Astrocyte (in vitro differentiated cells and primary cell): ENCODE results near the gene MYZAP. TPM values are rescaled to one million over a fixed set of nuclear protein-coding genes. Genes with fewer than 3 reads are reported as not detected.

Experiments
- DNase-seq: peaks from one replicate; pipeline ENCODE4 v3.0.0-alpha.2; 2010; ENCODE audit warnings: low read depth
- FAIRE-seq: peaks from 2 replicates; lab custom pipeline; 2011; peaks lifted over from hg19 to GRCh38; lab: Jason Lieb, UNC
- H2AFZ ChIP-seq: 2 replicates; pipeline ENCODE4 v1.6.0; 2012; ENCODE audit warnings: low read depth, low read length, inconsistent platforms
- H3K27ac ChIP-seq: 2 replicates; pipeline ENCODE4 v1.5.1; 2011; ENCODE audit warnings: low read depth, low read length, inconsistent platforms
- H3K27me3 ChIP-seq: 2 replicates; pipeline ENCODE4 v1.6.0; 2011; ENCODE audit warnings: low read length, inconsistent platforms; ENCODE audit not compliant: insufficient read depth
- H3K36me3 ChIP-seq: 2 replicates; pipeline ENCODE4 v1.5.1; 2011; ENCODE audit warnings: low read length, inconsistent platforms; ENCODE audit not compliant: insufficient read depth
- H3K4me1 ChIP-seq: 2 replicates; pipeline ENCODE4 v1.5.1; 2011; ENCODE audit warnings: low read length, inconsistent platforms; ENCODE audit not compliant: insufficient read depth
- H3K4me2 ChIP-seq: 2 replicates; pipeline ENCODE4 v1.6.0; 2012; ENCODE audit warnings: low read length, inconsistent platforms
- H3K4me3 ChIP-seq: 2 replicates; pipeline ENCODE4 v1.5.1; 2011; ENCODE audit warnings: low read depth, mild to moderate bottlenecking, low read length, inconsistent platforms; ENCODE audit not compliant: insufficient read depth
- H3K79me2 ChIP-seq: 2 replicates; pipeline ENCODE4 v1.6.0; 2012; ENCODE audit warnings: mild to moderate bottlenecking, low read length, inconsistent platforms; ENCODE audit not compliant: insufficient read depth
- H3K9ac ChIP-seq: 2 replicates; pipeline ENCODE4 v1.6.0; 2012; ENCODE audit warnings: mild to moderate bottlenecking, low read length, inconsistent platforms
- H3K9me3 ChIP-seq: 2 replicates; pipeline ENCODE4 v1.5.1; 2012; ENCODE audit warnings: low read depth, mild to moderate bottlenecking, low read length, inconsistent platforms; ENCODE audit not compliant: insufficient read depth
- H4K20me1 ChIP-seq: 2 replicates; pipeline ENCODE4 v1.6.0; 2012; ENCODE audit warnings: low read length, inconsistent platforms; ENCODE audit not compliant: insufficient read depth
- H3K27ac Mint-ChIP-seq: one replicate; pipeline ENCODE4 v1.8.0; 2021; ENCODE audit warnings: mild to moderate bottlenecking, mixed read lengths; ENCODE audit not compliant: unreplicated experiment
- H3K27me3 Mint-ChIP-seq: one replicate; pipeline ENCODE4 v1.8.0; 2021; ENCODE audit warnings: low read depth, mixed read lengths; ENCODE audit not compliant: unreplicated experiment
- H3K36me3 Mint-ChIP-seq: one replicate; pipeline ENCODE4 v1.8.0; 2021; ENCODE audit warnings: low read depth, mixed read lengths; ENCODE audit not compliant: unreplicated experiment
- H3K4me1 Mint-ChIP-seq: one replicate; pipeline ENCODE4 v1.8.0; 2021; ENCODE audit warnings: low read depth, mixed read lengths; ENCODE audit not compliant: unreplicated experiment
- H3K4me3 Mint-ChIP-seq: one replicate; pipeline ENCODE4 v1.8.0; 2021; ENCODE audit warnings: mild to moderate bottlenecking, moderate library complexity, mixed read lengths; ENCODE audit not compliant: unreplicated experiment
- H3K9me3 Mint-ChIP-seq: one replicate; pipeline ENCODE4 v1.8.0; 2021; ENCODE audit warnings: mild to moderate bottlenecking, mixed read lengths; ENCODE audit not compliant: unreplicated experiment
- CTCF ChIP-seq: IDR thresholded peaks from 2 replicates; pipeline ENCODE4 v1.5.1; 2011; ENCODE audit warnings: low read depth, mild to moderate bottlenecking, inconsistent platforms, low read length, moderate library complexity; ENCODE audit not compliant: insufficient read depth
- EZH2 ChIP-seq: IDR thresholded peaks from 2 replicates; pipeline ENCODE4 v1.6.1; 2012; ENCODE audit warnings: mild to moderate bottlenecking, low read length, inconsistent platforms; ENCODE audit not compliant: insufficient read depth
- total RNA-seq: library from RNA; stranded (reverse); gene quantifications from 2 replicates; pipeline ENCODE4 v1.2.1, GENCODE V29; 2021

MYZAP gene
- total RNA-seq, 1 donor from 2014 or later: 0.41 TPM

GRCh38 chr15:57681011-57681410, 89.3 kb downstream of the MYZAP start:
- no peaks in the 10 kb centered on the region for H3K36me3 ChIP-seq
- peaks cover 8% of the 10 kb centered on the region for H3K4me1 Mint-ChIP-seq
- no peaks in the 10 kb centered on the region for H3K27me3 ChIP-seq
- no peaks in the 10 kb centered on the region for H3K79me2 ChIP-seq
- no peaks in the 10 kb centered on the region for H3K36me3 Mint-ChIP-seq
- no peaks in the 10 kb centered on the region for H3K27me3 Mint-ChIP-seq
- H2AFZ ChIP-seq: no peak overlapping the region
- H3K9me3 ChIP-seq: no peaks in the 10 kb centered on the region
- TF ChIP-seq CTCF (no peak), EZH2 (no peak)
- no peak overlapping the region for H3K4me3 ChIP-seq
- peaks cover 6% of the 10 kb centered on the region for H3K4me1 ChIP-seq
- no peak overlapping the region for H3K27ac Mint-ChIP-seq
- DNase-seq: no peak
- no peak overlapping the region for H3K4me3 Mint-ChIP-seq
- no peaks in the 10 kb centered on the region for H3K9me3 Mint-ChIP-seq
- H3K9ac ChIP-seq: no peak overlapping the region
- no peaks in the 10 kb centered on the region for H4K20me1 ChIP-seq
- no peak for FAIRE-seq
- H3K27ac ChIP-seq: no peak overlapping the region
- H3K4me2 ChIP-seq: no peak overlapping the region

DNA sequence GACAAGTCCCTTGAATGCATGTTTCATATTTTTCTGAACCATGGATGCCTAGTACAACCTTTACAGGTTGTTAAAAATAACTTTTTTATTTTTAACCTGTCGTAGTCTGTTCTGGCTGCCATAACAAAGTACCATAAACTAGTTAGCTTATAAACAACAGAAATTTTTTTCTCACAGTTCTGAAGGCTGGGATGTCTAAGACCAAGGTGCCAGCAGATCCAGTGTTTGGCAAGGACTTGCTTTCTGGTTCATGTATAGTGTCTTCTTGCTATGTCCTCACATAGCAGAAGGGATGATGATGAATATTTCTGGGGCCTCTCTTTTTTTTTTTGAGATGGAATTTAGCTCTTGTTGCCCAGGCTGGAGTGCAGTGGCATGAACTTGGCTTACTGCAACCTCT, 91.8 kb downstream of the MYZAP start:
- TF ChIP-seq EZH2 (no peak), CTCF (no peak)
- Histone ChIP-seq H4K20me1 (no peaks in the 10 kb centered on the region), H3K79me2 (no peaks in the 10 kb centered on the region), H3K27ac (no peak overlapping the region), H3K36me3 (no peaks in the 10 kb centered on the region), H3K4me2 (no peak overlapping the region), H2AFZ (no peak overlapping the region), H3K27me3 (no peaks in the 10 kb centered on the region), H3K4me3 (no peak overlapping the region), H3K4me1 (peaks cover 6% of the 10 kb centered on the region), H3K9ac (no peak overlapping the region), H3K9me3 (no peaks in the 10 kb centered on the region)
- Mint-ChIP-seq H3K27me3 (no peaks in the 10 kb centered on the region), H3K4me1 (peaks cover 8% of the 10 kb centered on the region), H3K27ac (no peak overlapping the region), H3K4me3 (no peak overlapping the region), H3K9me3 (no peaks in the 10 kb centered on the region), H3K36me3 (no peaks in the 10 kb centered on the region)
- FAIRE-seq (no peak), DNase-seq (no peak)

DNA sequence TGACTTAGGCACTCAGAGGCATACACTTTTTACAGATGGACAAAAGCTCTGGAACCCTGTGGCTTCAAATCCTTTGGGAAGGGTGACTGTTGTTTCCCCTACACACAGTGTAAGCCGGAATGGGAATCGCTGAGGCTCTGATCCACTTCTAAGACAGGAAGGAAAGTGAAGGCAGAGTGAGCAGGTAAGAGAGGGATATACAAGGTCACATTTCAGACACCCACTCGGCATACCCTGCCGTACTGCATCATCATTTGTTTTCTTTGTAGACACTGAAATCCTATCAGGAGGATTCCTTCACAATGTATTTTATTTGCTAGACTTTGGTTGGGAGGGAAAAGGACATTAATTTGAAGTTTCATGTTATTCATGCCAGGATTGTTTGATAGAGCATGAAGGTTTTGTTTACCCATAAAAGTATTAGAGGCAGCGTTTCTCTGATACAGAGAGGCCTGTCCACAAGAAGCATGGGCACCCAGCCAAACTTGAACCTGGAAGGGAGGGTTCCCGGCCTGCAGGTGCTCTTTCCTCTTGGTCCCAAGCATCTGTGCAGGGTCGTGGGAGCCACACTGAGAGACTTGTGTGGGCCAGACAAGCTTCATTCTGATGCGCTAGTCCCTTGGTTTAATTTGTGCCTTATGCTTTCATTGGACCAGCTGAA, 92.9 kb downstream of the MYZAP start:
- TF ChIP-seq CTCF: no peak
- TF ChIP-seq EZH2: no peak
- H3K9me3 Mint-ChIP-seq: no peaks in the 10 kb centered on the region

More for the DNA sequence above, 92.9 kb downstream of the MYZAP start:
- no peak overlapping the region for H3K9ac ChIP-seq
- FAIRE-seq (no peak), DNase-seq (no peak)
- H3K4me1 ChIP-seq: peaks cover 2% of the 10 kb centered on the region
- H3K4me3 Mint-ChIP-seq: no peak overlapping the region
- peaks cover 8% of the 10 kb centered on the region for H3K4me1 Mint-ChIP-seq
- H3K27ac Mint-ChIP-seq: no peak overlapping the region
- no peak overlapping the region for H3K4me2 ChIP-seq
- H3K27me3 Mint-ChIP-seq: no peaks in the 10 kb centered on the region
- no peaks in the 10 kb centered on the region for H3K9me3 ChIP-seq
- no peak overlapping the region for H3K4me3 ChIP-seq
- H3K27me3 ChIP-seq: no peaks in the 10 kb centered on the region
- H2AFZ ChIP-seq: no peak overlapping the region
- H3K36me3 ChIP-seq: no peaks in the 10 kb centered on the region
- H3K27ac ChIP-seq: no peak overlapping the region
- H4K20me1 ChIP-seq: no peaks in the 10 kb centered on the region
- no peaks in the 10 kb centered on the region for H3K79me2 ChIP-seq
- no peaks in the 10 kb centered on the region for H3K36me3 Mint-ChIP-seq
